SH-SY5Y (cell line): ENCODE measurements around the gene UBFD1.

ENCODE experiments used
- GATA2 ChIP-seq: IDR thresholded peaks from 2 replicates; pipeline ENCODE4 v1.6.1; 2011; ENCODE audit warnings: mild to moderate bottlenecking, low read depth, low read length
- GATA3 ChIP-seq: IDR thresholded peaks from 2 replicates; pipeline ENCODE4 v1.6.1; 2011; ENCODE audit warnings: low read depth, mild to moderate bottlenecking, low read length, moderate library complexity

DNA sequence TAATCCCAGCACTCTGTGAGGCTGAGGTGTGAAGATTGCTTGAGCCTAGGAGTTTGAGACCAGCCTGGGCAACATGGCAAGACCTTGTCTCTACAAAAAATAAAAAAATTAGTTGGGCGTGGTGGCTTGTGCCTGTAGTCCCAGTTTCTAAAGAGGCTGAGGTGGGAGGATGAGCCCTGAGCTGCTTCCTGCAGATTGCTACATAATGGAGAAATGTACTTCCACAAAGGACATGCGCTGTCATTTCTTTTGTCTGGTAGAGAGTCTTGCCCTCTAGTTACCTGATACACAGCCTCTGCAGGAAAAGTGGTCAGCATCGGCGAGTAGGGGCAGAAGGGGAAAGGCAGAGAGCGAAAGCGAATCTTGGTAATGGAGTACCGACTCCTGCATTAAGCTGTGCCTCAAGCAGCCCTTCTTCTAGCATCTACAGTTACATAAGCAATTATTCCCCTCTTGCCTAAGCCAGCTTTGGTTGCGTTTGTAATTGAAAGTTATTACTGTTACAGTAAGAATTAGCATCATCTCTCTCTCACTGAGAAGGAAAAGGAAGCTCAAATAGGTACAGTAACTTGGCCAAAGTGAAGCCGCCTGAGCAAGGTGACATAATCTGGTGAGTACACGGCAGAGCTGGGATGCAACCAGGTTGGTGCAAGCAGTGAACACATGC, 28.8 kb upstream of the UBFD1 start:
- TF ChIP-seq GATA2: no peak
- TF ChIP-seq GATA3: no peak
